OCI-LY7 (cell line): ENCODE results near the gene CEND1. TPM values are rescaled to one million over a fixed set of nuclear protein-coding genes. Genes with fewer than 3 reads are reported as not detected.

Experiments
- BruUV-seq: library from RNA; stranded (reverse); fragments of 400-500 nt; replicated peaks from 2 replicates; lab custom pipeline; 2021; lab: Mats Ljungman, UMichigan
- CTCF ChIA-PET: fragments of 300-600 bp; sonication (Branson Sonifier 250); formaldehyde crosslinking; loops from one replicate; lab custom pipeline; 2022; ENCODE audit warnings: antibody characterized with exemption; ENCODE audit not compliant: unreplicated experiment; lab: Charles Lee
- POLR2A ChIA-PET: fragments of 300-600 bp; sonication (Branson Sonifier 250); formaldehyde crosslinking; loops from one replicate; lab custom pipeline; 2022; ENCODE audit warnings: antibody characterized with exemption; lab: Charles Lee
- DNase-seq: peaks from one replicate; pipeline ENCODE4 v3.0.0-alpha.2; 2015; ENCODE audit warnings: low spot score
- H2AFZ ChIP-seq: fragments of 200-600 bp; sonication (generic), shearing (Covaris generic); 2 replicates; pipeline ENCODE4 v1.6.1; 2014; ENCODE audit warnings: mild to moderate bottlenecking, antibody characterized with exemption, low read length, moderate library complexity
- H3K27ac ChIP-seq: fragments of 200-600 bp; sonication (generic); 2 replicates; pipeline ENCODE4 v1.5.1; 2014; ENCODE audit warnings: mixed run types, low read depth, mild to moderate bottlenecking, moderate library complexity, low read length, inconsistent platforms; ENCODE audit not compliant: poor library complexity, severe bottlenecking
- H3K36me3 ChIP-seq: fragments of 200-600 bp; sonication (generic); 2 replicates; pipeline ENCODE4 v1.6.1; 2014; ENCODE audit warnings: mild to moderate bottlenecking, antibody characterized with exemption, low read length, moderate library complexity, mixed read lengths; ENCODE audit not compliant: insufficient read depth
- H3K4me1 ChIP-seq: fragments of 200-600 bp; sonication (generic); 2 replicates; pipeline ENCODE4 v1.5.1; 2014; ENCODE audit warnings: mild to moderate bottlenecking, low read length; ENCODE audit not compliant: insufficient read depth, poor library complexity, severe bottlenecking
- H3K4me2 ChIP-seq: fragments of 200-600 bp; sonication (generic); 2 replicates; pipeline ENCODE4 v1.6.1; 2014; ENCODE audit warnings: mild to moderate bottlenecking, low read length
- H3K4me3 ChIP-seq: fragments of 200-600 bp; sonication (generic); 2 replicates; pipeline ENCODE4 v1.5.1; 2014; ENCODE audit warnings: mild to moderate bottlenecking, low read depth, low read length; ENCODE audit not compliant: poor library complexity, severe bottlenecking
- H3K79me2 ChIP-seq: fragments of 200-600 bp; sonication (generic); 2 replicates; pipeline ENCODE4 v1.6.1; 2016; ENCODE audit warnings: low read depth, mild to moderate bottlenecking, low read length, moderate library complexity, mixed read lengths; ENCODE audit not compliant: insufficient read depth
- H3K9me2 ChIP-seq: fragments of 200-600 bp; sonication (generic); 2 replicates; pipeline ENCODE4 v1.6.1; 2016; ENCODE audit warnings: mild to moderate bottlenecking, low read length, mixed read lengths; ENCODE audit not compliant: insufficient read depth
- H3K9me3 ChIP-seq: fragments of 200-600 bp; sonication (generic); 2 replicates; pipeline ENCODE4 v1.6.1; 2014; ENCODE audit warnings: mild to moderate bottlenecking, mixed run types, low read length, mixed read lengths
- H4K20me1 ChIP-seq: fragments of 200-600 bp; sonication (generic); 2 replicates; pipeline ENCODE4 v1.6.1; 2014; ENCODE audit warnings: mild to moderate bottlenecking, antibody characterized with exemption, low read length, moderate library complexity, mixed read lengths; ENCODE audit not compliant: insufficient read depth
- CTCF ChIP-seq: fragments of 200-600 bp; sonication (generic); conservative IDR thresholded peaks from 2 replicates; pipeline ENCODE4 v1.5.1; 2014; ENCODE audit warnings: mild to moderate bottlenecking, antibody characterized with exemption, low read length, moderate library complexity, mixed read lengths
- EZH2phosphoT487 ChIP-seq: fragments of 200-600 bp; sonication (generic); IDR thresholded peaks from 2 replicates; pipeline ENCODE4 v1.6.1; 2018; ENCODE audit warnings: low read depth, borderline replicate concordance, mild to moderate bottlenecking, mixed run types, antibody characterized with exemption, low read length, moderate library complexity, mixed read lengths
- intact Hi-C: fragments of 100-400 bp; cut with micrococcal nuclease; formaldehyde crosslinking; loops from one replicate; pipeline ENCODE4 v1.10.0; 2022; ENCODE audit not compliant: unreplicated experiment
- total RNA-seq, 2 experiments: library from RNA; depleted of rRNA in 1 of 2; stranded (reverse); fragments of >200 nt in 1 of 2; shearing (Covaris generic) in 1 of 2; gene quantifications; 2 replicates each; pipeline ENCODE4 v1.2.3, GENCODE V29; 2014 to 2022

Gene CEND1
- total RNA-seq, 2 experiments from 2014 or later: 17.5 to 32.5 TPM

GRCh38 chr11:764322-765024 lies 25.4 kb downstream of the CEND1 start:
- H3K36me3 ChIP-seq: peaks cover 89% of the 10 kb centered on the region
- TF ChIP-seq CTCF (no peak), EZH2phosphoT487 (no peak)
- intact Hi-C loops: loop anchor here (1.0 kb wide), 1 partner anchor 36 kb away; no protein-coding TSS in a partner anchor
- BruUV-seq: no TSS peak
- DNase-seq: no peak
- no peaks in the 10 kb centered on the region for H3K9me2 ChIP-seq
- H2AFZ ChIP-seq: no peak overlapping the region
- no peaks in the 10 kb centered on the region for H3K79me2 ChIP-seq
- H3K4me2 ChIP-seq: no peak overlapping the region
- H3K9me3 ChIP-seq: no peaks in the 10 kb centered on the region
- H3K4me3 ChIP-seq: no peak overlapping the region
- POLR2A ChIA-PET: no interaction called here
- no peak overlapping the region for H3K27ac ChIP-seq
- H4K20me1 ChIP-seq: peaks cover 4% of the 10 kb centered on the region; the same call in 1 of the 2 replicates
- H3K4me1 ChIP-seq: no peaks in the 10 kb centered on the region
- CTCF ChIA-PET: interaction anchor here (1.7 kb wide), 1 partner anchor 16 kb away, joined by 4 read pairs; no protein-coding TSS in a partner anchor

DNA sequence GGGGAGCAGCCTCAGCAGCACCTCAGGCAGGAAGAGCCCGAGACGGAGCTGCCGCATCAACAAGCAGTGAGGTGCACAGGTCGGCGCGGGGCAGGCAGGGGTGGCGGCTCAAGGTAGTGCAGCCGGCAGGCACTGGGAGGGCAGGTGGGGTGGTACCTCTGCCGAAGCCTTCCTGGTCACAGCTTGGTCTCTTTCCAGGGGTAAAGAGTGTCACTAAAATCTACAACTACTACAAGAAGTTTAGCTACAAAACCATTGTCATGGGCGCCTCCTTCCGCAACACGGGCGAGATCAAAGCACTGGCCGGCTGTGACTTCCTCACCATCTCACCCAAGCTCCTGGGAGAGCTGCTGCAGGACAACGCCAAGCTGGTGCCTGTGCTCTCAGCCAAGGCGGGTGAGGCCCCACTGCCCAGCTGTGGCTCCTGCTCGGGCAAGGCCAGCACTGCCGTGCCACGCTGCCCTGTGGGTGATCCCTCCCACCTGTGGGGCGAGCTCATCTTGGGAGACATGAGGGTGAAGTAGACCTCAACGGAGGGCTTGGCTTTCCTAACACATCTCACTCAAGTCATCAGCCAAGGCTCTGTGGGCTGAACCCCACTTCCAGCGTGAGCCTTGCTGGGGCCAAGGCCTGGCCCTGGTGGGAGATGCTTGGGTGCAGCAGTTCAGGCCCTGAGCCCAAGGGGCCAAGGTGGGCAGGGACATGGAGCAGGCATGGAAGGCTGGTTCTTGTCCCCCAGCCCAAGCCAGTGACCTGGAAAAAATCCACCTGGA lies 26.2 kb downstream of the CEND1 start:
- no peak overlapping the region for H3K4me3 ChIP-seq
- H3K9me3 ChIP-seq: no peaks in the 10 kb centered on the region
- no peak overlapping the region for H3K27ac ChIP-seq
- ChIA-PET CTCF (interaction anchor here (1.7 kb wide), 1 partner anchor 15 kb away, joined by 4 read pairs; no protein-coding TSS in a partner anchor), POLR2A (no interaction called here)
- no peaks in the 10 kb centered on the region for H3K9me2 ChIP-seq
- no peaks in the 10 kb centered on the region for H3K79me2 ChIP-seq
- no peak for DNase-seq
- H4K20me1 ChIP-seq: peaks cover 4% of the 10 kb centered on the region; the same call in 1 of the 2 replicates
- H3K36me3 ChIP-seq: peaks cover 91% of the 10 kb centered on the region
- no peaks in the 10 kb centered on the region for H3K4me1 ChIP-seq
- TF ChIP-seq CTCF: no peak
- no peak for TF ChIP-seq EZH2phosphoT487
- no peak overlapping the region for H3K4me2 ChIP-seq
- no peak overlapping the region for H2AFZ ChIP-seq
- BruUV-seq: no TSS peak
- intact Hi-C loops: no loop called here
